ENCODE data around the gene METRNL.

Gene METRNL

GRCh38 chr17:83092931-83093330 is 13.5 kb downstream of the METRNL start:
- no peak for DNase-seq (ENCODE audit: low read depth)

GRCh38 chr17:83093506-83093905 is 14.1 kb downstream of the METRNL start:
- no peak for DNase-seq (ENCODE audit: low read depth)

GRCh38 chr17:83094291-83094690 is 14.9 kb downstream of the METRNL start:
- no peak for DNase-seq (ENCODE audit: low read depth)

GRCh38 chr17:83095016-83095415 is 15.6 kb downstream of the METRNL start:
- DNase-seq (ENCODE audit: low read depth) = no peak

GRCh38 chr17:83096401-83097224 is 17.2 kb downstream of the METRNL start:
- DNase-seq (ENCODE audit: low read depth) = no peak

- DNase-seq (ENCODE audit: low read depth) = no peak
These were observed 18.4 kb downstream of the METRNL start for GRCh38 chr17:83097831-83098230.

GRCh38 chr17:83098241-83099085 is 19.1 kb downstream of the METRNL start:
- DNase-seq (ENCODE audit: low read depth) = no peak

- DNase-seq (ENCODE audit: low read depth) = no peak
These were observed 19.7 kb downstream of the METRNL start for GRCh38 chr17:83099086-83099555.

- DNase-seq (ENCODE audit: low read depth) = no peak
These were observed 20.3 kb downstream of the METRNL start for GRCh38 chr17:83099570-83100181.

GRCh38 chr17:83100220-83100852 is 20.9 kb downstream of the METRNL start:
- DNase-seq (ENCODE audit: low read depth) = no peak

GRCh38 chr17:83100853-83101391 is 21.5 kb downstream of the METRNL start:
- DNase-seq (ENCODE audit: low read depth) = no peak

GRCh38 chr17:83101805-83102480 is 22.5 kb downstream of the METRNL start:
- DNase-seq (ENCODE audit: low read depth) = no peak

- DNase-seq (ENCODE audit: low read depth) = no peak
These were observed 24.0 kb downstream of the METRNL start for GRCh38 chr17:83103200-83103942.

GRCh38 chr17:83103943-83104311 is 24.5 kb downstream of the METRNL start:
- no peak for DNase-seq (ENCODE audit: low read depth)

- DNase-seq (ENCODE audit: low read depth) = no peak
These were observed 25.4 kb downstream of the METRNL start for GRCh38 chr17:83104577-83105505.

GRCh38 chr17:83105512-83105911 is 26.1 kb downstream of the METRNL start:
- no peak for DNase-seq (ENCODE audit: low read depth)

- no peak for DNase-seq (ENCODE audit: low read depth)
These were observed 26.7 kb downstream of the METRNL start for GRCh38 chr17:83106056-83106588.

- DNase-seq (ENCODE audit: low read depth) = no peak
These were observed 27.7 kb downstream of the METRNL start for GRCh38 chr17:83106913-83107655.
